ENCODE results near the gene C2CD2.

C2CD2 gene

DNA sequence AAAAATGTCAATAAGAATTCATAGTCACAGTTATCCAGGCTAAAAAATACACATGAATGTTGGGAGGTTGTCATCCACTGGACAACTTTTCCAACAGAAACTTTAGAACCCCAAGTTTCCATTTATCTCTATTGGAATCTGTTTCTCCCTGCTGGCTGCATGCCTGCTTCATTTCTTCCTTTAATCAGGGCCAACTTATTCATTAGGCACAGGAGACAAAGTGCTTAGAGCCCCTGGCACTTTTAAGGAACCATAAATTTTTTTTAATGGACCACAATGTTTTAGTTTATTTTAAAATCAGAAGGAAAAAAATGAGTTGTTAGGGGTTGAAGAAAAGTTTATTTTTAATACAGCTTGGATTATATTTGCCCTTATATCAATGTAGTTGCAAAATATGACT, 26.7 kb upstream of the C2CD2 start:
- H3K27ac Mint-ChIP-seq: no peak overlapping the region
- peaks cover 24% of the 10 kb centered on the region for H3K9me3 Mint-ChIP-seq
- H3K36me3 Mint-ChIP-seq (ENCODE audit: low read depth): peaks cover 5% of the 10 kb centered on the region
- H3K27me3 Mint-ChIP-seq (ENCODE audit: low read depth): peaks cover 10% of the 10 kb centered on the region
- H3K4me1 Mint-ChIP-seq (ENCODE audit: low read depth): no peaks in the 10 kb centered on the region
- H3K4me3 Mint-ChIP-seq: no peak overlapping the region

DNA sequence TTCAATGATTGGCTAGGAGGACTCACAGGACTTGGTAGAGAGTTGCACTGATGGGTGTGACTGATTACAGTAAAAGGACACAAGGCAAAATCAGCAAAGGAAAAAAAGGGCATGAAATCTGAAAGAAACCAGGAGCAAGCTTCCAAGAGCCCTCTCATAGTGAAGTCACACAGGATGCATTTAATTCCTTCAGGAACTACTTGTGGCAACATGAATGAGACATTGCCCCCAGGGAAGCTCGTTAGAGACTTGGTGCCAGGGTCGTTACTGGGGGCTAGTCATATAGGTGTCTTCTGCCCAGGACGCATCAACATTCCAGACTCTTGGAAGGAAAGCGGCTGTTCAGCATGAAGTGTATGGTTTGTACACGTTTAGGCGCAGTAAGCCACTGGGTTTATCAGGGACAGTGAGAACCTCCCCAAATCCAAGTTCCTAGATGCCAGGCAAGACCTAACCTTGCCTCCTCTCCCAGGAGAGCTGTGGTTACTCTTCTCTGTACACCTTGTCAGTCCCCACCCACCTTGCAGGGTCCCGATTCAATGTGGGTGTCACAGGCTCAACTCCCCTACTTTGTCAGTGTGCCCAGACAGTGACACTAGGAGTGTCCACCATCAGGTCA, 26.0 kb upstream of the C2CD2 start:
- no peaks in the 10 kb centered on the region for H3K4me1 Mint-ChIP-seq (ENCODE audit: low read depth)
- H3K4me3 Mint-ChIP-seq: no peak overlapping the region
- peaks cover 24% of the 10 kb centered on the region for H3K9me3 Mint-ChIP-seq
- no peak overlapping the region for H3K27ac Mint-ChIP-seq
- H3K36me3 Mint-ChIP-seq (ENCODE audit: low read depth): peaks cover 5% of the 10 kb centered on the region
- peaks cover 10% of the 10 kb centered on the region for H3K27me3 Mint-ChIP-seq (ENCODE audit: low read depth)

DNA sequence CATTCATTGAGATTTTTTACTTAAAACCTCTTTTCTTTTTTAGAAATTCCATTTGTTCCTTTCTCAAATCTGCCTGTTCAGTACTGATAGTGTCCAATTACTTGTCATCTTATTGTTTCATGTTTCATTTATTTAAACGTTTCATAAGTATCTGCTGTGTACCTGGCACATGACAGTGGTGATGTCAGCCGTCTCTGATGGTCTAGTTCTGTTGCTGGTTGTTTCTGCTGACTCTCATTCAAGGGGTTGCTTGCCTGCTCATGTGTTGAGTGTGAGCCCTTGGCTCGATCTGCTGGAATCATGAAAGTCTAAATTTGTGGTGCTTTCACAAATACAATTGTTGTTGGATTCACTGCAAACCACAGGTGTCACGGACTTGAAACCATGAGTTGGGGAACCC, 25.5 kb upstream of the C2CD2 start:
- peaks cover 5% of the 10 kb centered on the region for H3K36me3 Mint-ChIP-seq (ENCODE audit: low read depth)

DNA sequence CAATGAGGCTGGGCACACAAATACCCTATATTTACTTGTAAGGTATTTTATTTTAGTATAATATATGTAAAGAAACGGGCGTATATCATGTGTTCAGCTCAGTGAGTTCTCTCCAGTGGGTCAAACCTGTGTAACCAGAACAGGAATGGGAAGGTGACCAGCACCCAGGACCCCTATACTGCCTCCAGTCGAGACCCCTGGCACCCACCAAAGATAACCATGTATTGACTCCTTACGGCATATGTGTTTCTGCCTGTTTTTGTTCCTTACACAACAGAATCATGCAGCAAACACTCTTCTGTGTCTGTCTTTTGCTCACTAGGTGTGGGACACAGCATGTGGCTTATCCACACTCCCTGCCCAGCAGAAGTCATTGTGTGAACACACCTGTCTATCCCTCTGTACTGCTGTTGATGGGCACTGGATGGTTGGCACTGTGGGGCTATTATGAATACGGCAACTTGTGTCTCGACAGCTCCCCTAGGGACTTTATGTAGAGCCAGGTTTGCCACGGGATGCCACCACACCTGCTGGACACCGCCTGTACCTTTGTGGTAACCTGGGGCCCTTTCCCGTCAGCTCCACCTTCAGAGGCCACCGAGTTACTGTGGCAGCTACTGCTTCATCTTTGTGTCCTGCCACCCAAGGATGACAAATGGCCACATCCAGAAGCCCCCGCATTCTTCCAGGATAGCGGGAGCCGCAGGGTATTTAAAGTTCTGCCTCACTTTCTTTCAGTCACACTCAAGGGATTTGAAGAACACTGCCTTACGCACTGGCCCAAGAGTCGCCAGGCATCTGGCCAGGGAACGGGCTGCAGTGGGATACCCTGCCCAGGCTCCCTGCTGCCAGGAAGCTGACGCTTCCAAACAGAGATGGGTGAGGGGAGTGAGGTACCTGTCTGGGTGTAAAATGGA, 23.5 kb upstream of the C2CD2 start:
- Mint-ChIP-seq H3K4me3 (no peak overlapping the region), H3K9me3 (peaks cover 13% of the 10 kb centered on the region), H3K4me1 (ENCODE audit: low read depth) (peaks cover 8% of the 10 kb centered on the region), H3K27ac (no peak overlapping the region), H3K36me3 (ENCODE audit: low read depth) (peaks cover 3% of the 10 kb centered on the region), H3K27me3 (ENCODE audit: low read depth) (peaks cover 7% of the 10 kb centered on the region)

More for the DNA sequence above, 25.5 kb upstream of the C2CD2 start:
- Mint-ChIP-seq H3K27me3 (ENCODE audit: low read depth) (peaks cover 10% of the 10 kb centered on the region), H3K4me1 (ENCODE audit: low read depth) (peaks cover 3% of the 10 kb centered on the region), H3K9me3 (peaks cover 24% of the 10 kb centered on the region), H3K27ac (no peak overlapping the region), H3K4me3 (no peak overlapping the region)

DNA sequence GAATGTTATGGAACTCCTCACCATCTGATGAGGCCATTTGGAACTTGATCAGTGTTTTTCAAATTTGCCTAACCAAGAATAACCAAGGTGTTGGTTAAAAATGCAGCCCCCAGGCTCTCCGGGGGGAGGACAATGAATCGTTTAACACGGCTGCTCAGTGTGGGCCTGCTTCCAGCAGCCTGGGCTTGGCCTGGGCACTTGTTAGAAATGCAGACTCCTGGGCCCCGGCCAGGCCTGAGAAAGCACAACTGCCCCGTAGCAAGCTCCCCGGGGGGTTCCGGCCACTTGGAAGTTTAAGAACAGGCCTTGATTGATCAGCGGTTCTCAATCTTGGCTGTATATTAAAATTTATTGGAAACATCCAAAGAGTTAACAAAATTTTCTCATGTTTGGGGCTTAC, 22.8 kb upstream of the C2CD2 start:
- peaks cover 8% of the 10 kb centered on the region for H3K4me1 Mint-ChIP-seq (ENCODE audit: low read depth)
- H3K27me3 Mint-ChIP-seq (ENCODE audit: low read depth): peaks cover 1% of the 10 kb centered on the region
- peaks cover 8% of the 10 kb centered on the region for H3K9me3 Mint-ChIP-seq
- H3K36me3 Mint-ChIP-seq (ENCODE audit: low read depth): peaks cover 3% of the 10 kb centered on the region
- no peak overlapping the region for H3K4me3 Mint-ChIP-seq
- H3K27ac Mint-ChIP-seq: no peak overlapping the region

DNA sequence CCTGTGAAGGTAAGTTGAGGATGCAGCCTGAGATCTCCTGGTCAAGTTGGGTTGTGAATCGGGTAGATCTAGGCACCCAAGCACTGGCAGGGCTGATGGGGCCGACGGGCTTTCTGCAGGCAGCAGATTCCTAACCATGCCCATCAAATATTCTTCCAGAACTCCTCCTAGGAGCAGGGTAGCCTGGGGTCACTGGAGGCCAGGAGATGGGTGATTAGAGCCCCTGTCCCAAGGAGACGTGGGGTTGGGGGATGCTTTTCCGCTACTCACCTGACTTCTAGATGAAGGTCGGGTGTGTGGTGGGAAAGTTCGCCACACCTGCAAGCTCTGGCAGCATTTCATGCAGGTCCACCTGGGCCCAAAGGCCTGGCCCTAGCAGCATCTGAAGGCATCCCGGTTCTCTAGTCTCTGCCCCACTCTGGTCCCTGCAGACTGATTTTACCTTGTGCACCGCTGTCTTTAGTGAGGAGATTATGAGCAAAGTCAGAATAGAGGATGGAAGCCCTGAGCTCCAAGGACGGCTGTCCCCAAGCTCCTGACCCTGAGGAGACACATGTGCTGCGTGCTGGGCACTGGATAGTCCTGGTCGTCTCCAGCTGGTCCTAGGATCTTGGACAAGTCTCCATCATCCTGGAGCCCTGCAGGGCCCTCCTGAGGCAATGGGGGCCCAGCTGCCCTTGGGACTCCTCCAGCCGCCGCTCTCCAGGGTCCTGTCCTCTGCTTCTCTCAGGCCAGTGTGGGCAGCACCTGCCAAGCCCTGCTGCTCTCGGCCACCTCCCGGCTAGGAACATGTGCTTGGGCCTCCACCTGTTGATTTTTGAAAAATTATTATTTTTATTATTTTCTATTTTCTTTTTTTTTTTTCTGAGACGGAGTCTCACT, 21.8 kb upstream of the C2CD2 start:
- Mint-ChIP-seq H3K4me1 (ENCODE audit: low read depth) (peaks cover 8% of the 10 kb centered on the region), H3K4me3 (no peak overlapping the region), H3K27me3 (ENCODE audit: low read depth) (no peaks in the 10 kb centered on the region), H3K9me3 (peaks cover 8% of the 10 kb centered on the region), H3K27ac (no peak overlapping the region), H3K36me3 (ENCODE audit: low read depth) (peaks cover 3% of the 10 kb centered on the region)

DNA sequence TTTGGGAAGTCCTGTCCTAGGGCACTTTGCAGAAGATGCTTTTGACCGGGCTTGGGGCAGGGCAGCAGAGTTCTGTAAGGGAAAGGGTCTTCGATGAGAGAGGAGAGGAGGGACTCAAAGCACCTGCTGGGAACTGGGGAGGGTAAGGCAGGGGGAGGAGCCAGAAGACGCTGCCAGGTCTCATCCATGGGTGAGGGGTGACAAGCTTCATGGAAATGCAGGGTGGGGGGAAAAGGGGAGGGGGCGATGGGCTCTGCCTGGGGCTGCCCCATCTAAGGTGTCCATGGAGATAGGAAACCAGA, 20.9 kb upstream of the C2CD2 start:
- no peak overlapping the region for H3K27ac Mint-ChIP-seq
- H3K27me3 Mint-ChIP-seq (ENCODE audit: low read depth): no peaks in the 10 kb centered on the region
- H3K36me3 Mint-ChIP-seq (ENCODE audit: low read depth): peaks cover 3% of the 10 kb centered on the region
- H3K4me3 Mint-ChIP-seq: no peak overlapping the region
- peaks cover 8% of the 10 kb centered on the region for H3K9me3 Mint-ChIP-seq
- H3K4me1 Mint-ChIP-seq (ENCODE audit: low read depth): peaks cover 8% of the 10 kb centered on the region

DNA sequence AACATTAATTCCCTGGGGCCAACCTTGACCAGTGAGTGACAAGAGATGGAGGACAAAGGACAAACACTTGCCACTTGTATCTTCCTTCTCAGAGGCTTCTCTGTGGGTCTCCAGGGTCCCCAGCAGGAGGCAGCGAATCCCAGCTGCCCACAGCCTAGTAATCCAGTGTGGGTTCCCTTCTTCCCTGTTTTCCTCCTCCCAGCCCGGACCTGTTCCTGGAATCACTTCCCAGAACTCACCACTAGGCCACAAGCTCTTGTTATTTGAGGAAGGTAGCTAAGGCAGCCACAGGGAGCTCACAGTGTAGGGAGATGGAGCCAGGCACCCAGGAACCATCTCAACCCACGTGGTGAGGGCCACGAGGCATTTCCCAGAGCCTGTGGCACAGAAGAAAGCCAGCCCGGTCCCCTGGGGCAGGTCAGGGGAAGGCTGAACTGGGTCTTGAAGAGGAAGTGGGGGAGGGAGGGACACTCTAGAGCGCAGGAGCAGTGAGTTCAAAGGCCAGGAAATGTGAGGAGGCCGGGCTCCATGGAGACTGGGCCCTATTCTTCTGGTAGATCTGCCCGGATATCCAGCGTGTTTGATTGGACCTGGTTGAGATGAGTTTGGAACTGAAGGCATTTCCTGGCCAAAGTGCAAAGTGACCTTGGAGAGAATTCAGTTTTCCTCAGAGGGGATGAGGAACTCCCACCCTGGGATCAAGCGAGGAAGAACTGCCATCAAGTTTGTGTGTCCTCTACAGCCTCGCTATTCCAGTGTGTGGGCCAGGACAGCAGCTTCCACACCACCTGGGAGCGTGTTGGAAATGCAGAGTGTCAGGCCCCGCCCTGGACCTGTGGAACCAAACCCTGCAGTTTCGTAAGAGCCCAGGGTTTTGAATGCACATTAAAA, 20.3 kb upstream of the C2CD2 start:
- Mint-ChIP-seq H3K9me3 (peaks cover 2% of the 10 kb centered on the region), H3K4me1 (ENCODE audit: low read depth) (peaks cover 8% of the 10 kb centered on the region), H3K27me3 (ENCODE audit: low read depth) (no peaks in the 10 kb centered on the region), H3K27ac (peak overlapping the region; percentile 62), H3K4me3 (no peak overlapping the region), H3K36me3 (ENCODE audit: low read depth) (peaks cover 2% of the 10 kb centered on the region)

DNA sequence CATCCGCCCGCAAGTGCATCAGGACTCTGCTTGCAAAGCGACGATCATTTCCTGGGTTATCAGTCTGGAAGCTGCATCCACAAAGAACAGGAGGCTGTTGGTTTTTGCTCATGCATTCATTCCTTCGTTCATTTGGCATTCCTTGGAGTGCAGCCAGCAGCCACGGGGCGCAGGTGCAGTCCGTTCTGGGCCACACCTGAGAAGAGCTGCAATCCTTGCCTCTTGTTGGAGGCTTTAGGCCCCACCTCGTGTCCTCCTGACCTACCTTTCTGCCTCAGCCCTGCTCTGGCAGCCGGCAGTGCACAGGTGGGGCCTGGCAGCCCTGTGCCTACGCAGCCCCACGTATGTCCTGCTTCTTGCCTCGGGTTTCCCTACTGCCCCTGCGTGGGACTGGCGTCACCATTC, 19.6 kb upstream of the C2CD2 start:
- no peaks in the 10 kb centered on the region for H3K36me3 Mint-ChIP-seq (ENCODE audit: low read depth)
- no peaks in the 10 kb centered on the region for H3K9me3 Mint-ChIP-seq
- no peak overlapping the region for H3K4me3 Mint-ChIP-seq
- no peaks in the 10 kb centered on the region for H3K27me3 Mint-ChIP-seq (ENCODE audit: low read depth)
- peaks cover 8% of the 10 kb centered on the region for H3K4me1 Mint-ChIP-seq (ENCODE audit: low read depth)
- H3K27ac Mint-ChIP-seq: no peak overlapping the region

DNA sequence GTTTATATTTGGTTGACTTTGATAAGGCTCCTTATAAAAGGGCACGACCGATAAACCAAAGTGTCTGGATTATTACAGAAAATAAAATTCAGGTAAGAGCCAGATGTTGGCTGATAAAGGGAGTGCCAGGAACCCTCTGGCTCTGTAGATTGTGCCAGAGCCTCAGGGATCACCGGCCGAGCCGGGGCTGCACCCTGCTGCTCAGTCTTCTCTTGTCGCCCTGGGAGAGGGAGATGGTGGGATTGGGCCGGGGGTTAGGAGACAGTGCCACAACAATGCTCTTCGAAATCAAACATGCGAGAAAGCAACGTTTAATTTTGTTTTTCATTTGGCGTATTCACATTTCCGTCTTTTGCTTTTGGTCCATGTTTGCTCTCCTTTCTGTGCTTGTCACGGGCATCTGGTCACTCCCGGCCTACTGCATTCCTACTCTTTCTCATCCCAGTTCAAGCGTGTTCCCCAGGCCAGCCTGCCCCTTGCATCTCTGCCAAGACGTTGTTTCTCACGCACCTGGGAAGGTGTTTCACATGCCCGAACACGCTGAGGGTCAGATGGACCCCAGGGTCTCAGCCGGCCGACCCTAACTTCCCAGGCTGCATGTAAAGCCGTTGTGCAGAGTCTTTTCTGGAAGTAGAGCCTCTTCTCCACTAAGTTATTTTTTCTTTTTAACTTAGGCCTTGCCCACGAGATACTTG, 18.8 kb upstream of the C2CD2 start:
- no peak overlapping the region for H3K27ac Mint-ChIP-seq
- no peaks in the 10 kb centered on the region for H3K9me3 Mint-ChIP-seq
- no peak overlapping the region for H3K4me3 Mint-ChIP-seq
- H3K4me1 Mint-ChIP-seq (ENCODE audit: low read depth): peaks cover 8% of the 10 kb centered on the region
- H3K36me3 Mint-ChIP-seq (ENCODE audit: low read depth): no peaks in the 10 kb centered on the region
- H3K27me3 Mint-ChIP-seq (ENCODE audit: low read depth): no peaks in the 10 kb centered on the region

DNA sequence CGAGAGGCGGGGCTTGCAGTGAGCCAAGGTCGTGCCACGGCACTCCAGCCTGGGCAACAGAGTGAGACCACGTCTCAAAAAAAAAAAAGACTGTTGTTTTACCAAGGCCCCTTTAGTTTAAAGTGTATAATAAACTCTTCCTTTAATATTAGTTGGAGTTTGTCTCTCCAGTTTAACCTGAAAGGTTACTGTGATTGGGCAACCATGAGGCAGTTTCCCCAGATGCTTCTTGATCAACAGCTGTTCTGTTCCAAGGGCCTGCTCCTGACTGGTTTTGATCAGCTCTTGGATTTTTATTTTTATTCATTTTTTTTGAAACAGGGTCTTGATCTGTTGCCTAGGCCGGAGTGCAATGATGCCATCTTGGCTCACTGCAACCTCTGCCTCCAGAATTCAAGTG, 18.1 kb upstream of the C2CD2 start:
- Mint-ChIP-seq H3K27ac (no peak overlapping the region), H3K9me3 (no peaks in the 10 kb centered on the region), H3K4me1 (ENCODE audit: low read depth) (peaks cover 8% of the 10 kb centered on the region), H3K36me3 (ENCODE audit: low read depth) (no peaks in the 10 kb centered on the region), H3K27me3 (ENCODE audit: low read depth) (no peaks in the 10 kb centered on the region), H3K4me3 (no peak overlapping the region)

DNA sequence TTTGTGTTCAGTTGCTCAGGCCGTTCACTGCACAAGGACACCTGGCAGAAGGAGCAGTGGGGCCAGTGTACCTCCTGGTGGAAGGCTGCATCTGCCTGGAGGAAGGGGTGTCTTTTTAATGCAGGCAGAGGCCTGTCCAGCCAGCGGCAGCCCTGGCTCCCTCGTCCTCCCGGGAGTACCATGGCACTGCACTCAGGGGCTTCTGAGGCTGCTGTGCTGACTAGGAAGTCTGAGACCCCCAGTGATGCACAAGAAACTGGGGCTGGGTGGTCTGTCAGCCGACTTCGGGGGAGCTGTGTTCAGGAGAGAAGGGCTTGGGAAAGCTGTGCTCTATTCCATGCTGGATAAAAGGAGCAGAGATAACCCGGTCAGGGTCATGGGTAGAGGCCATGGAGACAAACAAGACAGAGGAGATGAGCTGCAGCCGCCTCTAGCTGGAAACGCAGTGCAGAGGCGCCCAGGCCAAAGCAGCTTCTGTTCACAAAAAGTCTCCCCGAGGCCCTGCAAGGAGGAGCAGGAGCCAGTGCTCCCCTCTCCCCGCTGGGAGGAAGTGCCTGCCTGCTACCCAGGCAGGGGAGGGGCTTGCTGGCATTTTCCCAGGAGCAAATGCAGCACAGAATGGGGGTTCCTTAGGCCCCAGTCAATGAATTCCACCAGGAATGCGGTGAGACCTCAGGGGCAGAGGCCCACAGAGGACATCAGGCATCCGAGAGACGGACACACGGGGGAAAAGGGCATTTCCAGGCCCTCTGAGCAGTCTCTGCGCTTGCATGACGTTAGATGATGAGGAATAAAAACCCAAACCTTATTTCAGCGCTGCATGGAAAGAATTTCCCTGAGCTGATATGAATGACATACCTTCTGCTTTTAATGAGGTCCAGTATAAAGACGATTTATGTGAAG, 17.2 kb upstream of the C2CD2 start:
- Mint-ChIP-seq H3K9me3 (no peaks in the 10 kb centered on the region), H3K4me1 (ENCODE audit: low read depth) (peaks cover 8% of the 10 kb centered on the region), H3K27ac (no peak overlapping the region), H3K36me3 (ENCODE audit: low read depth) (no peaks in the 10 kb centered on the region), H3K4me3 (no peak overlapping the region), H3K27me3 (ENCODE audit: low read depth) (no peaks in the 10 kb centered on the region)

DNA sequence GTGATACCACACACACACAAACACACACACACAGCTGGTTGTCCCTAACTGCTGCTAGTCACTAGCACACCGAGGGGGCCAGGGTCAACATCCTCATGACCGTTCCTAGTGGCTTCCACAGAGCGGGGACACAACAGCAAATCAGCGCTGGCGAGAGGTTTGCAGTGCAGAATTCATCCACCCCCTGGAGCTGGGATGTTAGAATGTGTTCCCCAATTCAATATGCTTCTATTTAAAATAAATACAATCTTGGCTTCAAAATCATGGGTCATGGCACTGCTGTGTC, 16.2 kb upstream of the C2CD2 start:
- Mint-ChIP-seq H3K4me1 (ENCODE audit: low read depth) (peaks cover 8% of the 10 kb centered on the region), H3K27me3 (ENCODE audit: low read depth) (no peaks in the 10 kb centered on the region), H3K9me3 (no peaks in the 10 kb centered on the region)

More for the DNA sequence above, 16.2 kb upstream of the C2CD2 start:
- H3K4me3 Mint-ChIP-seq: no peak overlapping the region
- H3K27ac Mint-ChIP-seq: no peak overlapping the region
- no peaks in the 10 kb centered on the region for H3K36me3 Mint-ChIP-seq (ENCODE audit: low read depth)
